Activated T-helper 9 cell treated with anti-CD3 and anti-CD28 coated beads, Interleukin-2, amount 50 U/mL, for 16 hours (primary cell): ENCODE measurements around the gene NRF1.

Experiments used
- DNase-seq: peaks from one replicate; pipeline ENCODE4 v3.0.0-alpha.2; 2020; ENCODE audit warnings: low read depth

NRF1 gene

GRCh38 chr7:129686063-129686462 is 74.5 kb downstream of the NRF1 start:
- no peak for DNase-seq

DNA sequence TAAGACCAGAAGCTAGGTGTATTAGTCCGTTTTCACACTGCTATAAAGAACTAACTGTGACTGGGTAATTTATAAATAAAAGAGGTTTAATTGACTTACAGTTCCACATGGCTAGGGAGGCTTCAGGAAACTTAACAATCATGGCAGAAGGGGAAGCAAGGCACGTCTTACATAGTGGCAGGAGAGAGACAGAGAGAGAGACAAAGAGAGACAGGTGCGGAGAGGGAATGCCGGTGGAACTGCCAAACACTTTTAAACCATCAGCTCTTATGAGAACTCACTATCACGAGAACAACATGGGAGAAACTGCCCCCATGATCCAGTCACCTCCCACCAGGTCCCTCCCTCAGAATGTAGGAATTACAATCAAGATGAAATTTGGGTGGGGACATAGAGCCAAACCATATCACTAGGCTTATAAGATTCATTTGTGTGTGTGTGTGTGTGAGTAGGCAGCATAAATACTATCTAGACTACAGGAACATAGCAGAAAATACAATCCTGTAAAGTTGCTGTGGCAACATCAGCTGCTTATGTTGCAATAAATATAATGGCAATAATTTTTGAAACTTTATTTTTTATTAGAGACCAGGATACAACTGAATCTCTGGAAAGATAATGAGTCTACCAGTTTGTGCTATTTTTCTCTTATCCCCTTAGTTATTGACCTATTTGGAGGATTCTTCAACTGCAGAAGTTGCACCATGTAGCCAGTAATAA is 77.1 kb downstream of the NRF1 start:
- DNase-seq, result no peak

DNA sequence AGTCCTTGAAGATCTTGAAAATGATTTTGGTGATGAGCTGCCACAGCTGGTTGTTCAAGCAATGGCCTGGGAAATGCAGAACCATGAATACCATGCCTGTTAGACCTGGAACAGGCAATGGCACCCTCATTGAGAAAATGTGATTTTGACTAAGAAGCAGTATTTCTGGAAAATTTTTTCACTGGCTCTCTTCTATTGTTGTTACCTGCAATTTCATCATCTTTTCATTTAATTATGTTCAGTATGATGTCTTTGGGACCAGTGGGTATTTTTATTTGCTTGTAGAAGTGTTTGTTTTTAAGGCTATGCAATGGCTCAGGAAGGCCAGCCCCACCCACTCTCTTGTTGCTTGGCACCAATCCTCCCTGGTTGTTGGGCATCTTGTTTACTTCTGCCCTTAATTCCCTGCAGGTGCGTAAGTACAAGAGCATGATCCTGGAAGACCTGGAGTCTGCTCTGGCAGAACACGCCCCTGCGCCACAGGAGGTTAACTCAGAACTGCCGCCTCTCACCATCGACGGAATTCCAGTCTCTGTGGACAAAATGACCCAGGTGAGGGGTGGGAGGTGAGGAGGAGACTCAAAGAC is 78.6 kb downstream of the NRF1 start:
- DNase-seq, result no peak

- DNase-seq, result no peak
Measured at GRCh38 chr7:129690701-129691100, 79.2 kb downstream of the NRF1 start.

DNA sequence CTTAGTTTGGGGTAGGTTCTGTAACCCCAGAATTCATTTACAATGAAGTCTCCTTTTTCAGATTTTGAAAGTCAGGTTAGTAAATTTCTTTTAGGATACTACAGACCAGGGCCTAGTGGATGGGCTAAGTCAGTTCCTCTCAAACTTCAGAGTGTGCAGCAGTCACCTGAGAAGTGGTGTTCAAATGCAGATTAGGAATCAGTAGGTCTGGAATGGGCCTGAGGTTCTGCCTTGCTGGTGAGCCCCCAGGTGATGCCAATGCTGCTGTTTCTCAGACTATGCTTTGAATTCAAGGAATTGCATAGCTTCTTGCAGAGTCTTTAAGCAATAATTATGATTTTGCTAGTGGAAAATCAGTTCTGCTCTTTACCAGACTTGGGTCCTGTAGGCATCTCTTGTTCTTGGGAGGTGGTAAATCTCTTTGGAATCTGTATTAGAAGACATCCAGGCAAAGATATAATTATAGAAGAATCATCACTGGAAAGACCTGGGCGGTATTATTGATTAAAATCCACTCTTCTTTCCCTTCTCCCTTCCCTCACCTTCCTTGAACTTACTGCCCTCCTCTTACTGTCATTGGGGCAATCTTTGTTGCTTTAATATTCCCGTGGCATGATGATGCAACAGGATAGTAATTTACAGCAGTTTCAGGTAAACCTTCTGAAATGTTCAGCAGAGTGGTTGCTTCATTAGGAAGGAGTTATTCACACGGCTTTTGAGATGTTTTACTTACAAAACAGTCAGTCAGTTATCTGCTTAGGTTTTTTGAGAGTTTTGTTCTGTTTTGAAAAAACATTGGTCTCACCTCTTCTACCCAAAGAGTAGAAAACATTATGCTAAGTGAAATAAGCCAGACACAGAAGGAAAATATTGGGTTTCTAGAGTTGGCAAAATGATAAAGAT is 87.2 kb downstream of the NRF1 start:
- no peak for DNase-seq

- DNase-seq, result no peak
Measured at GRCh38 chr7:129702316-129702715, 90.8 kb downstream of the NRF1 start.

- DNase-seq, result no peak
Measured at GRCh38 chr7:129702761-129703338, 91.3 kb downstream of the NRF1 start.

- no peak for DNase-seq
Measured at GRCh38 chr7:129703751-129704150, 92.2 kb downstream of the NRF1 start.

DNA sequence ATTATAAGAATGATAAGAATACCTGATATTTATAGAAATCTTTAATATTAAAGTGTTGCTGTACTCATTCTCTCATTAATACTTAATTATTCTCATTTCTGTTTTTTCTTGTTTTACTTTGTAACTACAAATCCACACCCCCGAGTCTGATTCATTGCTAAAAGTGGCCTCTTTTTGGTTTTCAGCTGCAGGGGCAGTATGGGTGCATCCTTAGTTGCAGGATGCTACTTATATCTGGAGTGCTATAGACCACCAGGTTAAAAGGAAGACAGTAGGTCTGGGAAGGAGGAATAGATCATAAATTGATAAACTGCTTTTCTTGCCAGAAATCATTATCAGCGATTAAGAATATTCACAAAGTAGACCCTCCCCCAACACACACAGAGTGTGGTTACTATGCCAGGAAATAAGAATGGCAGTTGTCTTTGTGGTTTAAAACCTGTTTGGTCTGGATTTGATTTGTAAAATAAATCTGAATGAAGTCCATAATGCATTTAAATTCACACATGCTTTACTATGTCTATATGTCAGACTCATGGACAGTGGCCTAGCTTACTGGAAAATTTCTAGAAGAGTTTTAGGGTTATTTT is 96.5 kb downstream of the NRF1 start:
- no peak for DNase-seq

GRCh38 chr7:129713544-129713943 is 102.0 kb downstream of the NRF1 start:
- no peak for DNase-seq

DNA sequence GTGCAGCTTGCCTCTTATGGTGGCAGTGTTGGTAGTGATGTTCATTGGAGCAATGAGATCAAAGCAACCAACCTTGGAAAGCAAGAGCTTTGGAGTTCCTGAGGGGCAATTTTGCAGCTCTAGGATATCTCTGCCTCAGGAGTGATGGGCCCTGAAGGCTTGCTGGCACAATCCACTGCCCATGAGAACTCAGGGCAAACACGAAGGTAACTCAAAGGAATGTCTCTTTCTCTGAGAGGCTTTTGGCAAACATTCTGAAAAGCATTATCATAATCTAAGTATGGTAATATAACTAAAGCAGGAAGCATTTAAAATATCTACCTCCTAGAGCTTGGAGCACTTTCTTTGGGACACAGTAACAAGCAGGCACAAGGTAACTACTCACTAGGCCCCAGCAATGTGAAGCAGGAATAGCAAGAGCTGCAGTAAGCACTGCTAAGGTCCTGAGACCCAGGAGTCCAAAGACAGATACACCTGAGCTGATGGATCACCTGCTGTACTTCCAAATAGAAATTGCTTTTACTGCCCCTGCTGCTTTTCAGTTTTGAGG is 103.1 kb downstream of the NRF1 start:
- DNase-seq, result no peak

- DNase-seq, result no peak
Measured at GRCh38 chr7:129719980-129720732, 108.6 kb downstream of the NRF1 start.

GRCh38 chr7:129721068-129721467 is 109.5 kb downstream of the NRF1 start:
- no peak for DNase-seq

DNA sequence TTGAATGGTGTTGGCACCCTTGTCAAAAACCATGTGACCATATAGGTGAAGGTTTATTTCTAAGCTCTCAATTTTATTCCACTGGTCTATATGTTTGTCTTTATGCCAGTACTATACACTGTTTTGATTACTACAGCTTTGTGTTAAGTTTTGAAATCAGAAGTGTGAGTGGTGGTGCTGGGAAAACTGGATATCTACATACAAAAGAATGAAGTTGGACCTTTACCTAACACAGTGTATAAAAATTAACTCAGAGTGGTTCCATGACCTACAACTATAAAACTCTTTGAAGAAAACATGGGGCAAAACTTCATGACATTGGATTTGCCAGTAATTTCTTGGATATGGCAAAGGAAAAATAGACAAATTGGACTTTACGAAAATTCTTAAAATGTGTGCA is 112.2 kb downstream of the NRF1 start:
- no peak for DNase-seq

GRCh38 chr7:129724796-129725195 is 113.3 kb downstream of the NRF1 start:
- DNase-seq, result no peak

GRCh38 chr7:129728875-129729467 is 117.5 kb downstream of the NRF1 start:
- no peak for DNase-seq

DNA sequence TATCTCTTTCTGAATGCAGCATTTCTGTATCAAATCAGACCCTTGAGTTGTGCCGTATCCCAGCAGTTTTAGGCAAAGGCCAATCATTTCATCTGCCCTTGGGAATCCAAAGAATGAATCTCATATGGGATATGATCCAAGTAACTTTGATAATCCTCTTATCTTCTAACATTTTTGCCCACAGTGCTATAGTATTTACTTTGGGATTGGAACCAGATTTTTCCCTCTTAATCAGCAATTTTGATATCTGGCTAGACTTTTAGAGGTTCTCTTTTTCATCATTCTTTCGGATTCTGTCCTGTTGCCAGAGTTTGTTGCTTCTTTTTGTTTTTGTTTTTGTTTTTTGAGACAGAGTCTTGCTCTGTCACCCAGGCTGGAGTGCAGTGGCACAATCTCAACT is 118.0 kb downstream of the NRF1 start:
- DNase-seq, result no peak

DNA sequence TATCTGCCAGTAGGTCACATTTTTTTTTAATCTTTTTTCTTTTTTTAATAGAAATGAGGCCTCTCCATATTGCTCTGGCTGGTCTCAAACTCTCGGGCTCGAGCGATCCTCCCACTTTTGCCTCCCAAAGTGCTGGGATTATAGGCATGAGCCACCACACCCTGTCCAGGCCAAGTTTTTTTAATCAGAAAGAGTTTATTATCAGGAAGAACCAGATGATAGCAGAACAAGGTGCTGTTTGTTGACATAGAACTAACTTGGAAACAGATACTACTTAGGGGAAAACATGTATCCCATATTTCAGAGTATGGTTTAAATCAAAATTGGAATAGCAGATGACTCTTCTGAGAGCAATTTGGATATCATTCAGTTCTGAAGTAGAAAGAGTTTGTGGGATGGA is 118.6 kb downstream of the NRF1 start:
- DNase-seq, result no peak

- DNase-seq, result no peak
Measured at GRCh38 chr7:129734400-129734799, 122.9 kb downstream of the NRF1 start.

GRCh38 chr7:129739427-129739826 is 127.9 kb downstream of the NRF1 start:
- no peak for DNase-seq
